ENCODE data around the gene EHD1. TPM values are rescaled to one million over a fixed set of nuclear protein-coding genes. Genes with fewer than 3 reads are reported as not detected.

The EHD1 gene
- total RNA-seq, 6 experiments from 2014 or later = 189 to 227 (median 197) TPM

DNA sequence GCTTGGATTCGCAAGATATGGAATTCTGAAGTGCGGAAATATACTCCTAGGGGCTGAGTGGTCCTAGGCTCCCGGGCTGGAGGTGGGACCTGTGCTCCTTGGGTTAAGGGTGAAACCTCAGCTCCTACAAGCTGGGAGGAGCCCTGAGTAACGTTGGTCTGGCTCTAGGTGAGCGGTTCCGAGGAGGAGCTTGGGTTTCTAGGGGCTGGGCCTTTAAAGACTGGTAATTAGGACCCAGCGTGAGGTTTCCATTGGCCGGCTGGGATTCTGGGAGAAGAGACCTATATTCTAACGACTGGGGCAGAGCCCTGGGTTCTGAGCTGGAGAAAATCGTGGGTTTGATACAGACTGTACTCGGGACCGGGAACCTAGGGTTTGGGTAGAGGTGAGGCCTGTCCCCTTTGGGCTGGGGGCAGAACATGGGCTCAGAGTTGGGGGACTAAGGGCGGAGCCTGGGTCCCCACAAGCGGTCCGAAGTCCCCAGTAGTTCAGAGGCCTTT, 74.5 kb downstream of the EHD1 start:
- Mint-ChIP-seq H3K36me3 (ENCODE audit: low read depth) (0 out of 2 replicates have a peak, but pooled peaks cover 12% of the 10 kb centered on the region), H3K9me3 (no peaks in the 10 kb centered on the region), H3K27ac (peak overlapping the region; percentile 96), H3K4me1 (ENCODE audit: low read depth) (peaks cover 10% of the 10 kb centered on the region), H3K27me3 (ENCODE audit: insufficient read depth) (no peaks in the 10 kb centered on the region), H3K4me3 (peak overlapping the region; percentile 93)
- TF ChIP-seq, protein P1, sequence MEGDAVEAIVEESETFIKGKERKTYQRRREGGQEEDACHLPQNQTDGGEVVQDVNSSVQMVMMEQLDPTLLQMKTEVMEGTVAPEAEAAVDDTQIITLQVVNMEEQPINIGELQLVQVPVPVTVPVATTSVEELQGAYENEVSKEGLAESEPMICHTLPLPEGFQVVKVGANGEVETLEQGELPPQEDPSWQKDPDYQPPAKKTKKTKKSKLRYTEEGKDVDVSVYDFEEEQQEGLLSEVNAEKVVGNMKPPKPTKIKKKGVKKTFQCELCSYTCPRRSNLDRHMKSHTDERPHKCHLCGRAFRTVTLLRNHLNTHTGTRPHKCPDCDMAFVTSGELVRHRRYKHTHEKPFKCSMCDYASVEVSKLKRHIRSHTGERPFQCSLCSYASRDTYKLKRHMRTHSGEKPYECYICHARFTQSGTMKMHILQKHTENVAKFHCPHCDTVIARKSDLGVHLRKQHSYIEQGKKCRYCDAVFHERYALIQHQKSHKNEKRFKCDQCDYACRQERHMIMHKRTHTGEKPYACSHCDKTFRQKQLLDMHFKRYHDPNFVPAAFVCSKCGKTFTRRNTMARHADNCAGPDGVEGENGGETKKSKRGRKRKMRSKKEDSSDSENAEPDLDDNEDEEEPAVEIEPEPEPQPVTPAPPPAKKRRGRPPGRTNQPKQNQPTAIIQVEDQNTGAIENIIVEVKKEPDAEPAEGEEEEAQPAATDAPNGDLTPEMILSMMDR (IDR thresholded peaks at IDR 0.05) = no peak
- DNase-seq = no peak

DNA sequence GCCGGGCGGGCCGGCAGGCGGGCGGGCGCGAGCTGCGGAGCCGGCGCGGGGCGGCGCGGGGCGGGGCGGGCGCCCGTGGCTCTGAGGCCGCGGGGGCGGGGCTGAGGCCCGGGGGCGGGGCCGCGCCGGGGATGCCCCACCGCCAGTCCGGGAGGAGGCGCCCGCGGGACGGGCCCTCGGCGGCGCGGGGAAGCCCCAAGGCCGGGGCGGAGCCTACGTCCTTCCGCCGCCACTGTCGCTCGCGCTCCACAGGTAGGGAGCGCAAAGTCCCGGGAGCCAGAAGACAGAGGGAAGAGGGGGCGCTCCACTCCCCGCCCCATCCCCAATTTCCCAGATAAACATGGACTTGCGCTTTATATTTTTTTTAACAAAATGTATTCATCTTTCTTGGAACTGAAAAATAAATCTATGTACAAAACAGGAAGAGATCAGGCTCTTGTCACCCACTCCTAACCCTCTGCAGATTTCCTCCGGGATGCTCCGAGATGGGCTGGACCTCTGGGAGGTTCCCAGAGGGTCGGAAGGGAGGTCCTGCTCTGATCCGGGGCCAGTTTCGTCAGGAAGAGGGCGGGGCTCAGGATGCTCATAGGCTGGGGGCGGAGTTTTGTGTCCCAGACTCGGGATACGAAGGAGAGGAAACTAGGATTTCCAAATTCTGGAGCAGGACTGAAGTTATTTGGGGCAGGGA, 75.1 kb downstream of the EHD1 start, which contains the start of gene MAP4K2:
MAP4K2 (minus strand) TSS at position 57 of the 688 bp plus-strand sequence. CDS start 65 bp downstream, outside the sequence.
- DNase-seq = peak; percentile 73
- no peaks in the 10 kb centered on the region for H3K27me3 Mint-ChIP-seq (ENCODE audit: insufficient read depth)
- H3K36me3 Mint-ChIP-seq (ENCODE audit: low read depth) = 0 out of 2 replicates have a peak, but pooled peaks cover 12% of the 10 kb centered on the region
- H3K4me3 Mint-ChIP-seq = peak within 1 kb of the TSS; percentile 93
- peaks cover 10% of the 10 kb centered on the region for H3K4me1 Mint-ChIP-seq (ENCODE audit: low read depth)
- TF ChIP-seq, protein P1 (IDR thresholded peaks at IDR 0.05) = peak; percentile 59
- H3K27ac Mint-ChIP-seq = peak within 1 kb of the TSS; percentile 96
- no peaks in the 10 kb centered on the region for H3K9me3 Mint-ChIP-seq

DNA sequence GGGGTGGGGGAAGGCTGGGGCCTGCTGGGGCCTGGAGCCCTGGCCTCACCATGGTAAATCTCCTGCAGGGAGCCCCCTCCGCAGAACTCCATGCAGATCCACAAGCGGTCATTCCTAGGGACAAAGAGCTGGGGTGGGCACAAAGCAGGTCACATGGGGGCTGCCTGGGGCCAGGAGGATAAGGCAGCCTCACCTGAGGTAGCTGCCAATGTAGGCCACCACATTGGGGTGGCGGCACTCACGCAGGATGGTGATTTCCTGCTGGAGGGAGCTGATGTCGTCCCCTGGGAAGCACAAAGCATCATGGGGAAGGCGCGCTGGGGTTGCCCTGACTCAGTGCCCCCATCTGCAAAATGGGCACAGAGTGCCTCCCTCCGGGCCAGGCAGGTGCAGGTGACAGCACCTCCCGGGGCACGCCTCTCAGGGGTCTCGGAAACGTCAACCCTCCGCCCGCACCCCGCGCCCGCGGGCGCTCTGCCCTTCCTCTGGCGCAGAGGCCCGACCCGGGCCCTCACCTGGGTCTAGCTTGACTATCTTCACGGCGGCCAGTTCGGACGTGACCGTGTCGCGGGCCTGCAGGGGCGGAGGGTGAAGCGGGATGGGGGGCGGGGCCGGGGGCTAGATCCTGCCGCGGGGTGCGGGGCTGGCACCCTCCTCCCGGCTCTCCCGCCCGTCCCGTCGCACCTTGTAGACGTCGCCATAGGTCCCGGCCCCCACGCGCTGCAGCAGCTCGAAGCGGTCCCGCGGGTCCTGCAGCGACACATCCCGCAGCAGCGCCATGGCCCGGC, 75.9 kb downstream of the EHD1 start:
- no peak overlapping the region for H3K27ac Mint-ChIP-seq
- H3K9me3 Mint-ChIP-seq = no peaks in the 10 kb centered on the region
- peak overlapping the region; percentile 68 for H3K4me3 Mint-ChIP-seq
- H3K4me1 Mint-ChIP-seq (ENCODE audit: low read depth) = peaks cover 10% of the 10 kb centered on the region
- TF ChIP-seq, protein P1 (IDR thresholded peaks at IDR 0.05) = no peak
- 0 out of 2 replicates have a peak, but pooled peaks cover 12% of the 10 kb centered on the region for H3K36me3 Mint-ChIP-seq (ENCODE audit: low read depth)
- no peak for DNase-seq
- H3K27me3 Mint-ChIP-seq (ENCODE audit: insufficient read depth) = no peaks in the 10 kb centered on the region; the same call in 1 of the 2 replicates

Small RNA genes lying within 50 kb of the gene (microRNA-seq; reads per million reads assigned to microRNA genes)
- gene MIR6749 (not detected), gene MIR6750 (not detected)

Other genes starting within 250 kb of the EHD1 start
- under 1 TPM in 5 of 6 experiments, not detected in 1; 0.14 to 0.51 (median 0.31) TPM for gene NRXN2, start 155.4 kb downstream of the EHD1 start, total RNA-seq (2021; fragmentation: NEBNext Ultra II Directional; extraction: Animal tissue kit (Norgen Biotek cat#: 25700))
- gene RASGRP2, start 134.5 kb downstream of the EHD1 start, total RNA-seq (2021; fragmentation: NEBNext Ultra II Directional; extraction: Animal tissue kit (Norgen Biotek cat#: 25700)) = under 1 TPM in 4 of 6 experiments, not detected in 2; 0.43 to 0.68 (median 0.48) TPM
- under 1 TPM in 4 of 6 experiments, not detected in 2; 0.11 to 0.21 (median 0.13) TPM for gene PYGM, start 118.6 kb downstream of the EHD1 start, total RNA-seq (2021; fragmentation: NEBNext Ultra II Directional; extraction: Animal tissue kit (Norgen Biotek cat#: 25700))
- gene SF1, start 100.1 kb downstream of the EHD1 start, total RNA-seq (2021; fragmentation: NEBNext Ultra II Directional; extraction: Animal tissue kit (Norgen Biotek cat#: 25700)) = 100 to 1,000 TPM; 195 to 244 (median 208) TPM
- gene MAP4K2, start 75.4 kb downstream of the EHD1 start, total RNA-seq (2021; fragmentation: NEBNext Ultra II Directional; extraction: Animal tissue kit (Norgen Biotek cat#: 25700)) = 10 to 100 TPM; 18.0 to 21.6 (median 20.9) TPM
- gene MEN1, start 68.1 kb downstream of the EHD1 start, total RNA-seq (2021; fragmentation: NEBNext Ultra II Directional; extraction: Animal tissue kit (Norgen Biotek cat#: 25700)) = 10 to 100 TPM; 23.9 to 35.5 (median 26.9) TPM
- under 1 TPM in 5 of 6 experiments, not detected in 1; 0.02 to 0.21 (median 0.05) TPM for gene CDC42BPG, start 34.0 kb downstream of the EHD1 start, total RNA-seq (2021; fragmentation: NEBNext Ultra II Directional; extraction: Animal tissue kit (Norgen Biotek cat#: 25700))
- 10 to 100 TPM; 19.0 to 21.7 (median 20.0) TPM for gene ATG2A, start 38.6 kb upstream of the EHD1 start, total RNA-seq (2021; fragmentation: NEBNext Ultra II Directional; extraction: Animal tissue kit (Norgen Biotek cat#: 25700))
- gene PPP2R5B, start 46.1 kb upstream of the EHD1 start, total RNA-seq (2021; fragmentation: NEBNext Ultra II Directional; extraction: Animal tissue kit (Norgen Biotek cat#: 25700)) = 10 to 100 TPM; 16.2 to 28.1 (median 19.6) TPM
- gene GPHA2, start 57.3 kb upstream of the EHD1 start, total RNA-seq (2021; fragmentation: NEBNext Ultra II Directional; extraction: Animal tissue kit (Norgen Biotek cat#: 25700)) = not detected
- gene MAJIN, start 93.5 kb upstream of the EHD1 start, total RNA-seq (2021; fragmentation: NEBNext Ultra II Directional; extraction: Animal tissue kit (Norgen Biotek cat#: 25700)) = not detected
- under 1 TPM; 0.22 to 0.45 (median 0.36) TPM for gene BATF2, start 118.3 kb upstream of the EHD1 start, total RNA-seq (2021; fragmentation: NEBNext Ultra II Directional; extraction: Animal tissue kit (Norgen Biotek cat#: 25700))
- 10 to 100 TPM; 76.9 to 92.1 (median 87.2) TPM for gene ARL2, start 135.5 kb upstream of the EHD1 start, total RNA-seq (2021; fragmentation: NEBNext Ultra II Directional; extraction: Animal tissue kit (Norgen Biotek cat#: 25700))
- gene SNX15, start 148.8 kb upstream of the EHD1 start, total RNA-seq (2021; fragmentation: NEBNext Ultra II Directional; extraction: Animal tissue kit (Norgen Biotek cat#: 25700)) = 10 to 100 TPM; 18.7 to 26.6 (median 25.0) TPM
- 10 to 100 TPM; 15.3 to 21.5 (median 18.0) TPM for gene SAC3D1, start 162.6 kb upstream of the EHD1 start, total RNA-seq (2021; fragmentation: NEBNext Ultra II Directional; extraction: Animal tissue kit (Norgen Biotek cat#: 25700))
- not detected for gene NAALADL1, start 179.9 kb upstream of the EHD1 start, total RNA-seq (2021; fragmentation: NEBNext Ultra II Directional; extraction: Animal tissue kit (Norgen Biotek cat#: 25700))
- gene CDCA5, start 205.4 kb upstream of the EHD1 start, total RNA-seq (2021; fragmentation: NEBNext Ultra II Directional; extraction: Animal tissue kit (Norgen Biotek cat#: 25700)) = 10 to 100 TPM; 14.3 to 28.3 (median 26.6) TPM
- 10 to 100 TPM; 41.0 to 56.6 (median 53.6) TPM for gene ZFPL1, start 205.6 kb upstream of the EHD1 start, total RNA-seq (2021; fragmentation: NEBNext Ultra II Directional; extraction: Animal tissue kit (Norgen Biotek cat#: 25700))
- gene VPS51, start 217.6 kb upstream of the EHD1 start, total RNA-seq (2021; fragmentation: NEBNext Ultra II Directional; extraction: Animal tissue kit (Norgen Biotek cat#: 25700)) = 10 to 100 TPM; 61.2 to 90.1 (median 79.4) TPM
- gene TM7SF2, start 233.3 kb upstream of the EHD1 start, total RNA-seq (2021; fragmentation: NEBNext Ultra II Directional; extraction: Animal tissue kit (Norgen Biotek cat#: 25700)) = 1 to 10 TPM; 3.8 to 6.4 (median 4.9) TPM
- 10 to 100 TPM in 4 of 6 experiments, 1 to 10 TPM in 2; 9.3 to 13.6 (median 11.1) TPM for gene ZNHIT2, start 239.1 kb upstream of the EHD1 start, total RNA-seq (2021; fragmentation: NEBNext Ultra II Directional; extraction: Animal tissue kit (Norgen Biotek cat#: 25700))
- gene FAU, start 243.5 kb upstream of the EHD1 start, total RNA-seq (2021; fragmentation: NEBNext Ultra II Directional; extraction: Animal tissue kit (Norgen Biotek cat#: 25700)) = 100 to 1,000 TPM; 631 to 750 (median 715) TPM
- gene MRPL49, start 243.7 kb upstream of the EHD1 start, total RNA-seq (2021; fragmentation: NEBNext Ultra II Directional; extraction: Animal tissue kit (Norgen Biotek cat#: 25700)) = 10 to 100 TPM; 53.2 to 59.7 (median 56.9) TPM